ENCODE results near the gene C17orf50.

The C17orf50 gene

GRCh38 chr17:35760587-35760986 is at the start of gene C17orf50:
Gene C17orf50, plus strand, starts transcription at chr17:35760887. Its CDS starts 55 bp downstream, at chr17:35760942.
- no peak for DNase-seq

- DNase-seq: no peak
Measured at GRCh38 chr17:35710950-35711349, 49.7 kb upstream of the C17orf50 start.

- DNase-seq: no peak
Measured at GRCh38 chr17:35713069-35713728, 47.5 kb upstream of the C17orf50 start.

- DNase-seq: no peak
Measured at GRCh38 chr17:35714988-35715387, 45.7 kb upstream of the C17orf50 start.

- no peak for DNase-seq
Measured at GRCh38 chr17:35715416-35715815, 45.3 kb upstream of the C17orf50 start.

DNA sequence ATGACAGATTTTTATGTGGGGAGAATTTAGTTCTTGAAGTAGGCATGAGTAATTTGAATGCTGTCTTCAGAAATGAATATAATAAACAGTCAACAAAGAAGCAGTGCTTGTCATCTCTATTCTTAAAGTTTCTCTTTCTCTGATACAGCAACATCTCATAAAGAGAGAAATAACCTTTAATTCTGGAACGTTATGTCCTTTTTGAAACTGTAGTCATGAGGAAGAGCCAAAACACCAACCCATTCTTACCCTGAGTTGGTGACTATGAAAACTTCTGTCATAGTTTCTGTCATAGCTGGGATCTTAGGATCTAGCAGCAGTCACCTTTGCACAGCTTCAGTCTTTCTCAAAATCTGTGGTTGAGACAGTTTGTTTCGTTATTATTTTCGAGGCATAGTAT is 44.5 kb upstream of the C17orf50 start:
- DNase-seq: no peak

DNA sequence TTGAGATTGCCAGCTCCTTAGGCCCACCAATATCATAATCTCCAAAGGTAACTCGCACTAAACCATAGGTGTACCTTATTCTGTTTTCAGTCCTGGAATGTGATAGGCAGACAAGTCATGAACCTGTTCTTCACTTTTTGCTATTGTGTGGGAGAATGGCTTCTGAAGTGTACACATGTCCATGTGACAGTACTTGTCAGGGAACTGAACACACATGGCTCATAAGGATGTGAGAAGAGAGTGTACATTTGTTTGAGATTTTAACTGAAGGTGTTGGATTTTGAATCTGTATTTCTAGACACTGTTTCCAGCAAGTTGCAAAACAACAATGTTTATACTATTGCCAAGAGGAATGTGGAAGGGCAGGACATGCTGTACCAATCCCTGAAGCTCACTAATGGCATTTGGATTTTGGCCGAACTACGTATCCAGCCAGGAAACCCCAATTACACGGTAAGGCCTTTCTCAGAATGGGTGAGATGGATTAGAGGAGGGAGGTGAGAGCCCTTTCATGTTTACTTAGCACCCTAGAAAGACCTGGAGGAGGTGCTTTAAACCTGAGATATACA is 43.7 kb upstream of the C17orf50 start:
- no peak for DNase-seq

- no peak for DNase-seq
Measured at GRCh38 chr17:35717475-35717874, 43.2 kb upstream of the C17orf50 start.

GRCh38 chr17:35723735-35724134 is 37.0 kb upstream of the C17orf50 start:
- no peak for DNase-seq

GRCh38 chr17:35725058-35725457 is 35.6 kb upstream of the C17orf50 start:
- no peak for DNase-seq

DNA sequence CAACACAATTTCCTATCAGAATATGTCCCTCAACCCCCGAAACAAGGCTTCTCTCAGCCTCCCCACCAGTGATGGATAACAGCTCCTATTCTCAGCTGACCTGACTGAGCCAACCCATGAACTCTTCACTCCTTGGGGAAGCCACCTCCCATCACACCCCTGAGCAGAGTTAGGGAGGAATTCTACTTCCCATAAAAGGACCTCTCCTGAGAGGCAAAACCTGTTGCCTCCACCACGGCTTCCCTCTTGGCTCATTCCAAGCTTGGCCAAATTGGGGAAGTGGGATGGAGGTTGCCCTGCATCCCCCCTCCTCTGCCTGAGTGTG is 34.9 kb upstream of the C17orf50 start:
- no peak for DNase-seq

DNA sequence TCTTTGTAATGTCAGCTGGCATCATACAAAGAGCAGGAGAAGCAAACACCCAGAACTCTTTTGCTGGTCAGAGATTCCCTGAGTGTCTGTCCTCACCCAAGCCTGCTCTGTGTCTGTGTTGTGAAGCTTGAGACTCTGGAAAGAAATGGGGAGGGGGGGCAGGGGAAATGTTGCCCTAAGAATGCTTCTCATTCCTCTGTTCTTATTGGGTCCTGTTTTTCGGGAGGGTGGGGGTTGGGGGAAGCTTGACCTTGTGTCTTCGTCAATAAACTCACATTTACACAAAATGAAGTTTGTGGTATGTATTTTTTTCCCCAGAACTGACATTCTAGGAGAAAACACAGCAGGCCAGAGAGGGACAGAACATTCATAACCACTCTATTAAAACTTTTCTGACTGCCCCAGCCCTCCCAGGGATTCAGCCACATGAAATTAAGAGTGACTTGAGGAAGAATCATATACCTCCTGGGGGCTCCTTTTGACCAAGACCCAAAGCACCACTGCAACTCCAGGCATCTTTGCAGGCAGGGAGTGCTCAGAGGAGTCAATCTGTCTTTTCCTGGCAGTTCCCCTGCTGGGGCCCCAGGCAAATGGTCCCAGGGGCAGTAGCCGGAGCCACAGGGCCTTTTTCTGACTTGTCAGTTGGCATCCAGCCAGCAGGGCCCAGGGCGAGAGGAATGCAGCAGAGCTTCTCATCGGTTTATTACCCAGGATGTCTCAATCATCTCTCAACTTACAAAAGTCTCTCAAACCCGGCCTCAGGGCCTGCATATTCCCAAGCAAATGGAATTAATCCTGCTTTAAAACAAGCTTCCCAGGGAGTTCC is 34.3 kb upstream of the C17orf50 start:
- no peak for DNase-seq

DNA sequence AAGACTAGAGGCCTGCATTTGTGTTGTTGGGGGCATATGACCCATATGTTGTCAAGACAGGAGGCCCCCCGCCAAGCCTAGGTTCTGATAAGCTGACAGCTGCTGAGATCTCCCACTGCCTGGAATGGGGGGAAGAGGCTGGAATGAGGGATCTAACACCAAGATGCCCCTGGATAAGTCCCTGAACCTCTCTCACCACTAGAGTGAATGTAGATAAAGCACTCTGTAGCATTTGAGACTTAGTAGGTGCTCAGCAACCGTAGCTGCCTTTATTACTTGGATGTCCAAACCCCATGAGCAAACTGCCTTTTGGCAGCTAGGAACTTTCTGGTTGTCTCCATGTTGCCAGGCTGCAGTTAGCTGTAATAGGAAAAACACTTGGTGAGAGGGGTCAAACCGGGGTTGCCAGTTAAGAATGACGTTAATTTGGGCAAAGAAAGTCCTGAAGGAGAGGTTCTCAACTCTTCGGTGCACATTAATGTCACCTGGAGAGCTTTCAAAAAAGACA is 33.7 kb upstream of the C17orf50 start:
- DNase-seq: no peak

GRCh38 chr17:35727635-35728034 is 33.1 kb upstream of the C17orf50 start:
- peak; percentile 17 for DNase-seq

DNA sequence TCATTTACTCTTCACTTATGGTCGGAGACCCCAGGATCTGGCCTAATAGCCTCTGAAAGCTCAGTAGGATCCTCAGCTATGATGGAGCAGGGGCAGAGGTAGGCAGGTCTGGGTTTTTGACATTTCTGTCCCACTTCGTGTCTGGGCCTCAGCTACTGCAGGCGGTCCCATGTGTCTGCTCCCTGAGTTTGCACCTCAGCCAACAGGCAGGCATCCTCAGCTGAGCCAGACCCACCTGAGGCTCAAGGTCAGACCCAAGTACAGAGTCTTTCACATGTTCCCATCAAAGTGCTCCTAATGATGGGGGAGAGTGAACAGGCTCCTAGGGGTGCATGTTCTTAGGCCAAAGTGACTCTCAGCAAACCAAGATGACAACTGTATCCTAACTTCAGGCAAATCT is 32.1 kb upstream of the C17orf50 start:
- no peak for DNase-seq

DNA sequence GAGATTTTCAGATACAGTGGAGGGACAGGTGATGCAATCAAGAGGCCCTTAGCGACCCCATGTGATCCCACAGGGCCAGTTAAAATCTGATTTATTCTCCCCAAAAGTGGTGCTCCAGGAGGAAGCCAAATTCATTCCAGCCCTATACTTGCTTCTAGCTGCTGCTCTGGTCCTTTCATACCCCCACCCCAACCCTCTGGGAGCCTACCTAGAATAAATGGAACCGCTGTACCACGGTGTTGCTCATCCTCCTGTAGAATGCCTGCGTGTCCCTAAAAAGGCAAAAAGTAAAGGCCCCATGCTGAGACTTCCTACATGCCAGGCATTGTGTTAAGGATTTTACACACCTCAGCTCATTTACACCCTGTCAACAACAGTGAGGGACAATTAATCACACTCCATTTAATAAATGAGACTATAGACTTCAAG is 31.3 kb upstream of the C17orf50 start:
- DNase-seq: no peak

DNA sequence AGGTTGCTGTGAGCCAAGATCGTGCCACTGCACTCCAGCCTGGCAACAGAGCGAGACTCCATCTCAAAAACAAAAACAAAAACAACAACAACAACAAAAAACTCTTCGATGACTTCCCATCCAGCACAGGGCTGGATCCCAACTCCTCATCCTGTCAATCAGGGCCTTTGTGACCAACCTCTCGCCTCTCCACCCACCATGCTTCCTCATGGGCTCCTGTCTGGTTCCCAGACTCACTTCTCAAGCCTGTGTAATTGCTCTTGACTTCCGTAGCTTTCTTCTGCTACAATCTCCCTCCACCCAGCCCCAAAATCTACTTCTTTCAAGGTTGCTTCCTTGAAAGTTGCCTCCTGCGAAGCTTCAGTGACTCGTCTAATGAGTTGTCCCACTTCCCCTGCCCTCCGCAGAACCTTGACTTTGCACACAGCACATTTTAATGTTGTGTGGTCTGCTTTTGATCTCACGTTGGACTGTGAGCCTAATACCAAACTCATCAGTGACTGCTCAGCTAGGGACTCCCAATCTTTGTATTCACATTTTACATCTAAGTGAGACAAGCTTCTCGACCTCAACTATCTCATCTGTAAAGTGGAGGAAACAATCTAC is 30.2 kb upstream of the C17orf50 start:
- DNase-seq: no peak

DNA sequence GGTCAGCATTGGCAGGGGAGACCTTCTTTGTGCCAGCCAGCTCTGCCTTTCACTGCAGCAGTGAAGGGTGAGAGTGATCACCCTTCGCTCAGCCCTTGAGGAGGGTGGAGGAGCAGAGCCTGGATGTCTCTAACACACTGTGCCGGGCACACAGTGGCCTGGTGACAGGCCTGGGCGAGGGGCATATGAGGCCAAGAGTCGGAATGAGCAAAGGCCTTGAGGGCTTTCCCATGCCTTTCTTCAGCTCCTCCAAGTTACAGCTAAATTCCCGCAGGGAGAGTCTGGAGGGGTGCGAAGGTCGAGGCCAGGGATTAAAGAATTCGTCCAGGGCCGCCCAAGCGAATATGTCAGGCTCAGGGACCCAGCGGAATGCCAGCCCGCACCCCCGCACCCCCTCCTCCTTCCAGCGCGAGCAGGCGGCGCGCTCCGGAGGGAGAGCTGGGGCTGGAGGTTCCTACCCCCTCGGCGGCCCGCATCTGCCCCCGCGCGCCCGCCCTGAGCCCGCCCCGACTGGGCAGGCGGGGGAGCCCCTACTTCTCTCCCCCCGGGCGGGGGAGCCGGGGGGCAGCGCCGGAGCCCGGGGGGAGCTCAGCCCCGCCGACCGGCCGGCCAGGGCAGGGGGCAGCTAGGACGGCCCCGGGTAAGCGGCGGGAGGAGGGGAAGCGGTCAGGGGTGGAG is 29.3 kb upstream of the C17orf50 start, which contains the start of gene RASL10B:
TSS of gene RASL10B (plus strand) at position 401 of the 678 bp plus-strand sequence. CDS start 3,546 bp downstream, outside the sequence.
- DNase-seq: no peak

DNA sequence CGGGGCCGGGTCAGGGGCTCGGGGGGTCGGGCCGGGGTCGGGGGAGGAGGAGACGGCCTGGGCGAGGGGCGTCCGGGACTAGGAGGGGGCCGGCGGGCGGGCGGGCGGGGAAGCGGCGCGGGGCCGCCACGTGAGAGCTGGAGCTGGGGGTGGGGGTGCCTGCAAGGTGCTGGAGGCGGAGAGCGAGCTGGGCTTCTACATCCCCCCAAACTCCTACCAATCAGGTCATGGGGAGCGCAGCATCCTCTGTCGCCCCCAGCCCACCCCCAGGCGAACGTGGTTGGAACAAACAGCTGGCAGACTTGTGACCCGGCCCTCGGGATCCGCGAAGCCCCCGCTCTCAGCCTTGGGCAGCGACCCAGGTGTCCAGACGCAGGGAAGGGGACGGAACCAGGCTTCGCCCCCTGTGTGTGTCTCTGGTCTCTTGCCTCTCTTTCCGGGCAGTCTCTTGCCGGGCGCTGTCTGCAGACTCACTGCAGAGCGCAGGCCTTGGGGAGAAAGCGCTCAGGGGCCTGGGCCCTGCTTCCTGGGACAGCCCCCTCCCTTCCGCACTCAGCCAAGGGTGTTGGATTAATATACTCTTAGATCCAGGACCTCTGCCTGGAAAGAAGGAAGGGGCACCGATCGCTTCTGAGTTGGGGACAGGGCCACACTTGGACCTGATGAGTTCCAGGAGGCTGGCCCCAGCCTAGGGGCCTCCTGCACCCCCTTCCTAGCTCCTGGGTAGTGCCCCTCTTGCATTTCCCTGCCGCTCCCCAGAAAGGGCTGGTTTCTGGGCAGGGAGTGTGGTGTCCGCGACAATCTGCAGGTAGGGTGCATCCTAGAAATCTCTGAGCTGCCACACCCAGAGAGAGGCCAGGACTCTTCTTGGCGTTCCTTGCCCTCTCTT is 28.5 kb upstream of the C17orf50 start:
- no peak for DNase-seq

DNA sequence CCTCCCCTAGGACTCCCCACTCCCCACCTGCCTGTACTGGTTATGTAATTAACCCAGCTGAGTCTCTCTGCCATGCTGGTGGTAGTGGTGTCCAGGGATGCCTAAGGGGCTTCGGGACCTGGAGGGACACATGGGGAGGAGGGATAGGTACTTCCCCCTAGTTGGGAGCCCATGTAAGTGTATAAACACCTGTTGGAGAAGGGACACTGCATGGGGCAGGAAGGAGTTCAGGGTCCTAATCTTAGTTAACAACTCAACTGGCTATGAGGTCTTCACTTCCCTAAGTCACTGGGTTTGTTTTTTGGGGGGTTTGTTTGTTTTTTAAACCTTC is 27.9 kb upstream of the C17orf50 start:
- DNase-seq: no peak

DNA sequence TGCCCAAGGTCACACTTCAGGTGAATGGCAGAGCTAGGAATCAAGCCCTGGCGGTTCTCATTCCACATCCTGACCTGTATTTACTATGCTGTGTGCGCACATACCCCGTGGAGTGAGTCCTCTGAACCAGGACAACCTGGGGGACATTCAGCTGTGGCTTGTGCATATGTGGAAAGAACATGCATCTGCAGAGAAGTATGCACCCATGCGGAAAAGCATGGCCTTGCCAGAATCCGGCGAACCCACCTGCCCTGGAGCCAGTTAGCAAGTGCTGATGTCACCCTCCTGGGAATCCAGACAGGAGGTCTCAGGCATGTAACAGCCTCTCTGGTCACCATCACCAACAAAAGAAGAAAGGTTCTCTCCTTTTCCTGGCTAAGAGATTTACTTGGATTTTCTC is 27.3 kb upstream of the C17orf50 start:
- no peak for DNase-seq

DNA sequence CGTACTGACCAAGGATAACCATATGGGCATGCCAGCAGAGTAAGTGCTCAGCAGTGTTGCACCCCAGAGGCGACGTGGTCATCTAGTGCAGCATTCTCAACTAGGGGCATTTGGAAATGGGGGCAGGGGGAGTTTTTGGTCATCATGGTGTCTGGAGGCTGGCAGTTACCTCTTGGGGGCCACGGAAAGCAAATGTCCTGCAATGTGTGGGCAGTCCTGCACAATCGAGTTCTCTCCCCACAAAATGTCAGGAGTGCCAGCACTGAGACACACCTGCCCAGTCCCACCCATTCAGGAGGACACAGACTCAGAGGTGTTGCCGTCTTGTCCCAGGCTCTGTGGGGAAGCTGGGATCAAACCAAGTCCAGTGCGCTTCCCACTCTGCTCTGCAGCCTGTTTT is 26.3 kb upstream of the C17orf50 start:
- DNase-seq: no peak
